HG02981 (cell line): Measurements from ENCODE around the gene DCHS2.
A peak's percentile ranks its signal among the peaks of the same experiment; 100 is the strongest.

Experiments
- ATAC-seq: cut with Tn5 transposase; IDR thresholded peaks from one replicate; pipeline ENCODE4 v1.9.1; 2021; ENCODE audit warnings: mild to moderate bottlenecking, moderate library complexity; ENCODE audit not compliant: unreplicated experiment

Gene DCHS2

GRCh38 chr4:154489558-154490233 is 1.9 kb downstream of the DCHS2 start:
- ATAC-seq, result no peak

- ATAC-seq, result no peak
Measured at GRCh38 chr4:154487145-154487544, 4.5 kb downstream of the DCHS2 start.

GRCh38 chr4:154485127-154485773 is 6.3 kb downstream of the DCHS2 start:
- peak; percentile 99 for ATAC-seq

GRCh38 chr4:154478547-154478946 is 13.1 kb downstream of the DCHS2 start:
- peak; percentile 10 for ATAC-seq

- ATAC-seq, result peak; percentile 83
Measured at GRCh38 chr4:154478128-154478527, 13.5 kb downstream of the DCHS2 start.

GRCh38 chr4:154476232-154476631 is 15.4 kb downstream of the DCHS2 start:
- no peak for ATAC-seq

GRCh38 chr4:154475820-154476219 is 15.8 kb downstream of the DCHS2 start:
- ATAC-seq, result no peak

- ATAC-seq, result no peak
Measured at GRCh38 chr4:154473497-154473896, 18.1 kb downstream of the DCHS2 start.

- ATAC-seq, result no peak
Measured at GRCh38 chr4:154472858-154473257, 18.7 kb downstream of the DCHS2 start.

GRCh38 chr4:154471526-154472331 is 19.9 kb downstream of the DCHS2 start:
- peak; percentile 78 for ATAC-seq

GRCh38 chr4:154471032-154471431 is 20.6 kb downstream of the DCHS2 start:
- peak; percentile 78 for ATAC-seq

GRCh38 chr4:154467886-154468285 is 23.7 kb downstream of the DCHS2 start:
- no peak for ATAC-seq

- ATAC-seq, result no peak
Measured at GRCh38 chr4:154466336-154466735, 25.3 kb downstream of the DCHS2 start.

- ATAC-seq, result no peak
Measured at GRCh38 chr4:154465085-154465484, 26.5 kb downstream of the DCHS2 start.

- no peak for ATAC-seq
Measured at GRCh38 chr4:154464654-154465053, 26.9 kb downstream of the DCHS2 start.

GRCh38 chr4:154462081-154462810 is 29.4 kb downstream of the DCHS2 start:
- no peak for ATAC-seq

- ATAC-seq, result no peak
Measured at GRCh38 chr4:154457471-154457870, 34.1 kb downstream of the DCHS2 start.

GRCh38 chr4:154456889-154457288 is 34.7 kb downstream of the DCHS2 start:
- ATAC-seq, result no peak

GRCh38 chr4:154456240-154456639 is 35.4 kb downstream of the DCHS2 start:
- no peak for ATAC-seq

- no peak for ATAC-seq
Measured at GRCh38 chr4:154455111-154455510, 36.5 kb downstream of the DCHS2 start.

GRCh38 chr4:154454710-154455109 is 36.9 kb downstream of the DCHS2 start:
- no peak for ATAC-seq
